Umbilical cord (tissue), 2 donors: ENCODE results near the gene B3GNT9. TPM values are rescaled to one million over a fixed set of nuclear protein-coding genes. Genes with fewer than 3 reads are reported as not detected.
A peak's percentile ranks its signal among the peaks of the same experiment; 100 is the strongest.

Source experiments
- DNase-seq: peaks from one replicate; pipeline ENCODE4 v3.0.0-alpha.2; 2015; ENCODE audit warnings: low spot score
- total RNA-seq: library from RNA; depleted of rRNA; stranded (reverse); fragments of >200 nt; gene quantifications from one replicate; pipeline ENCODE4 v1.2.3, GENCODE V29; 2014; ENCODE audit warnings: low replicate concordance; ENCODE audit not compliant: insufficient read depth

B3GNT9 gene
- total RNA-seq, 1 donor from 2014 or later, result 37.3 TPM

- DNase-seq, result no peak
These were observed 35.2 kb downstream of the B3GNT9 start for GRCh38 chr16:67115639-67116038.

- peak; percentile 20 for DNase-seq
These were observed 36.0 kb downstream of the B3GNT9 start for GRCh38 chr16:67114793-67115192.

- DNase-seq, result no peak
These were observed 38.0 kb downstream of the B3GNT9 start for GRCh38 chr16:67112591-67113399.

- DNase-seq, result no peak
These were observed 38.8 kb downstream of the B3GNT9 start for GRCh38 chr16:67111951-67112444.

- DNase-seq, result peak; percentile 94
These were observed 41.2 kb downstream of the B3GNT9 start, which contains the start of gene PHAF1 for GRCh38 chr16:67109407-67110135. TSS of gene PHAF1 (plus strand) at chr16:67109941. CDS start at chr16:67110176, 235 bp downstream.

- DNase-seq, result no peak
These were observed 41.8 kb downstream of the B3GNT9 start for GRCh38 chr16:67108931-67109406.

GRCh38 chr16:67108489-67108888 lies 42.3 kb downstream of the B3GNT9 start:
- DNase-seq, result no peak

- DNase-seq, result no peak
These were observed 44.9 kb downstream of the B3GNT9 start for GRCh38 chr16:67105881-67106280.

GRCh38 chr16:67105246-67105645 lies 45.6 kb downstream of the B3GNT9 start:
- DNase-seq, result no peak

GRCh38 chr16:67104845-67105244 lies 46.0 kb downstream of the B3GNT9 start:
- no peak for DNase-seq

- DNase-seq, result peak; percentile 22
These were observed 46.7 kb downstream of the B3GNT9 start for GRCh38 chr16:67104061-67104460.

- no peak for DNase-seq
These were observed 49.3 kb downstream of the B3GNT9 start for GRCh38 chr16:67101311-67102082.

GRCh38 chr16:67100569-67101310 lies 50.1 kb downstream of the B3GNT9 start:
- peak; percentile 47 for DNase-seq

GRCh38 chr16:67098599-67098998 lies 52.2 kb downstream of the B3GNT9 start:
- no peak for DNase-seq

Other genes starting within 250 kb of the B3GNT9 start
- not detected for gene CDH16, start 232.1 kb downstream of the B3GNT9 start, total RNA-seq
- 19.0 TPM for gene RRAD, start 225.5 kb downstream of the B3GNT9 start, total RNA-seq
- 72.5 TPM for gene CIAO2B, start 216.6 kb downstream of the B3GNT9 start, total RNA-seq
- 53.7 TPM for gene CES2, start 215.5 kb downstream of the B3GNT9 start, total RNA-seq
- 3.4 TPM for gene CES3, start 189.7 kb downstream of the B3GNT9 start, total RNA-seq
- gene CES4A, start 162.4 kb downstream of the B3GNT9 start, total RNA-seq, result 4.1 TPM
- gene CBFB, start 121.8 kb downstream of the B3GNT9 start, total RNA-seq, result 51.3 TPM
- 18.5 TPM for gene PHAF1, start 41.1 kb downstream of the B3GNT9 start, total RNA-seq
- gene TRADD, start 8.9 kb upstream of the B3GNT9 start, total RNA-seq, result 10.8 TPM
- 9.6 TPM for gene FBXL8, start 9.0 kb upstream of the B3GNT9 start, total RNA-seq
- gene HSF4, start 13.7 kb upstream of the B3GNT9 start, total RNA-seq, result 17.3 TPM
- 17.1 TPM for gene NOL3, start 19.5 kb upstream of the B3GNT9 start, total RNA-seq
- 2.6 TPM for gene MATCAP1, start 33.0 kb upstream of the B3GNT9 start, total RNA-seq
- gene EXOC3L1, start 39.1 kb upstream of the B3GNT9 start, total RNA-seq, result 0.24 TPM
- 85.7 TPM for gene E2F4, start 41.2 kb upstream of the B3GNT9 start, total RNA-seq
- gene ELMO3, start 48.1 kb upstream of the B3GNT9 start, total RNA-seq, result not detected
- gene TMEM208, start 76.1 kb upstream of the B3GNT9 start, total RNA-seq, result 5.5 TPM
- gene FHOD1, start 96.5 kb upstream of the B3GNT9 start, total RNA-seq, result 2.6 TPM
- gene SLC9A5, start 98.0 kb upstream of the B3GNT9 start, total RNA-seq, result 1.2 TPM
- 20.9 TPM for gene PLEKHG4, start 128.5 kb upstream of the B3GNT9 start, total RNA-seq
- gene KCTD19, start 175.7 kb upstream of the B3GNT9 start, total RNA-seq, result 3.4 TPM
- 1.9 TPM for gene LRRC36, start 175.8 kb upstream of the B3GNT9 start, total RNA-seq
- 26.5 TPM for gene TPPP3, start 242.5 kb upstream of the B3GNT9 start, total RNA-seq